Esophagus muscularis mucosa (tissue), 4 donors: ENCODE results near the gene LPAR2. TPM values are rescaled to one million over a fixed set of nuclear protein-coding genes. Genes with fewer than 3 reads are reported as not detected.
A peak's percentile ranks its signal among the peaks of the same experiment; 100 is the strongest.

Experiments used
- DNase-seq: peaks from one replicate; pipeline ENCODE4 v3.0.0-alpha.2; 2017; ENCODE audit errors: extremely low spot score
- H3K27ac ChIP-seq, 4 donors: fragments of 200-600 bp; sonication (generic); replicated peaks in 1 of 4; 1 replicate in 3 of 4; 2 replicates in 1 of 4; pipeline ENCODE4 v1.5.1; 2016 to 2019; ENCODE audit warnings: mild to moderate bottlenecking in 1 of 4
- H3K27me3 ChIP-seq, 4 donors: fragments of 200-600 bp; sonication (generic); one replicate each; pipeline versions ENCODE4 v1.5.1 to v1.6.0; 2016 to 2019
- H3K36me3 ChIP-seq, 4 donors: fragments of 200-600 bp; sonication (generic); one replicate each; pipeline ENCODE4 v1.5.1; 2016 to 2019
- H3K4me1 ChIP-seq, 4 donors: fragments of 200-600 bp; sonication (generic); one replicate each; pipeline ENCODE4 v1.5.1; 2016 to 2019
- H3K4me3 ChIP-seq, 4 donors: fragments of 200-600 bp; sonication (generic); 1 replicate in 2 of 4; 2 replicates in 2 of 4; pipeline ENCODE4 v1.5.1; 2016 to 2019; ENCODE audit warnings: mild to moderate bottlenecking in 4 of 4, moderate library complexity in 1 of 4
- H3K9me3 ChIP-seq, 4 donors: fragments of 200-600 bp; sonication (generic); 1 replicate in 3 of 4; 2 replicates in 1 of 4; pipeline ENCODE4 v1.5.1; 2016 to 2019
- CTCF ChIP-seq, 3 experiments: fragments of 200-600 bp in 2 of 3; fragments of 450-650 bp in 1 of 3; sonication (generic) in 2 of 3; IDR thresholded peaks; one replicate each; pipeline ENCODE4 v1.5.1; 2017 to 2019; ENCODE audit warnings: antibody characterized with exemption in 3 of 3, mild to moderate bottlenecking in 2 of 3, moderate library complexity in 1 of 3
- EP300 ChIP-seq: sonication (generic); formaldehyde crosslinking; IDR thresholded peaks from one replicate; pipeline ENCODE4 v1.6.1; 2017; ENCODE audit warnings: antibody characterized with exemption
- POLR2A ChIP-seq: fragments of 450-650 bp; IDR thresholded peaks from one replicate; pipeline ENCODE4 v1.6.1; 2017; ENCODE audit warnings: antibody characterized with exemption, moderate library complexity, mild to moderate bottlenecking, low read depth
- POLR2AphosphoS5 ChIP-seq, 2 donors: sonication (generic); formaldehyde crosslinking; IDR thresholded peaks; one replicate each; pipeline ENCODE4 v1.6.1; 2017; ENCODE audit warnings: antibody characterized with exemption in 2 of 2
- WGBS: methylation state at CpG from one replicate; pipeline ENCODE4 v1.1.5; 2018; 5-methylcytosine and 5-hydroxymethylcytosine counted together
- intact Hi-C: fragments of 100-400 bp; cut with DNase I; formaldehyde crosslinking; loops from one replicate; pipeline ENCODE4 v1.15.1; 2023
- total RNA-seq, 4 donors: library from RNA; depleted of rRNA; stranded (reverse); fragments of >200 nt; gene quantifications; one replicate each; pipeline versions ENCODE4 v1.1.0 to v1.2.1, GENCODE V29; 2016

The LPAR2 gene
- total RNA-seq, 4 donors from 2014 or later: 0.69 to 2.7 (median 1.0) TPM

GRCh38 chr19:19628501-19629134 is 598 bp upstream of the LPAR2 start:
- Histone ChIP-seq H3K4me3 (peak overlapping the region; percentile 49 to 63 (median 51)), H3K36me3 (peaks cover 0 to 6% (median 3%) of the 10 kb centered on the region in 4 donors), H3K4me1 (peaks cover 14 to 19% (median 17%) of the 10 kb centered on the region in 4 donors), H3K27ac (no peak overlapping the region), H3K27me3 (peaks cover 0 to 33% (median 10%) of the 10 kb centered on the region in 4 donors), H3K9me3 (no peaks in the 10 kb centered on the region)
- WGBS: 32% methylated on average over 28 of the region's 51 CpGs
- no peak for DNase-seq
- intact Hi-C loops: no loop called here
- TF ChIP-seq EP300 (no peak), POLR2AphosphoS5 (IDR thresholded peaks at IDR 0.05) (no peak), CTCF (IDR thresholded peaks at IDR 0.05) (no peak), POLR2A (no peak)

GRCh38 chr19:19626516-19627472 is 1.2 kb downstream of the LPAR2 start:
- intact Hi-C loops: no loop called here
- Histone ChIP-seq H3K27ac (no peak overlapping the region), H3K4me1 (peaks cover 14 to 19% (median 17%) of the 10 kb centered on the region in 4 donors), H3K4me3 (no peak overlapping the region), H3K9me3 (no peaks in the 10 kb centered on the region), H3K27me3 (peaks cover 0 to 33% (median 10%) of the 10 kb centered on the region in 4 donors), H3K36me3 (peaks cover 0 to 5% (median 2%) of the 10 kb centered on the region in 4 donors)
- TF ChIP-seq POLR2A (no peak), EP300 (no peak), CTCF (IDR thresholded peaks at IDR 0.05) (no peak), POLR2AphosphoS5 (IDR thresholded peaks at IDR 0.05) (no peak)
- no peak for DNase-seq
- 95% methylated on average over 28 of the region's 48 CpGs for WGBS

GRCh38 chr19:19624032-19624570 is 3.9 kb downstream of the LPAR2 start:
- peaks cover 0 to 33% (median 10%) of the 10 kb centered on the region in 4 donors for H3K27me3 ChIP-seq
- intact Hi-C loops: no loop called here
- WGBS: 88% methylated on average over 16 of the region's 19 CpGs

GRCh38 chr19:19623383-19623782 is 4.6 kb downstream of the LPAR2 start:
- Histone ChIP-seq H3K27ac (no peak overlapping the region), H3K4me3 (no peak overlapping the region), H3K27me3 (peaks cover 5 to 34% (median 7%) of the 10 kb centered on the region in 4 donors), H3K4me1 (peaks cover 10 to 22% (median 21%) of the 10 kb centered on the region in 4 donors), H3K36me3 (no peaks in the 10 kb centered on the region), H3K9me3 (no peaks in the 10 kb centered on the region)
- TF ChIP-seq CTCF (IDR thresholded peaks at IDR 0.05): no peak
- TF ChIP-seq POLR2AphosphoS5 (IDR thresholded peaks at IDR 0.05): no peak
- no peak for TF ChIP-seq EP300
- TF ChIP-seq POLR2A: no peak
- intact Hi-C loops: no loop called here
- 78% methylated on average over 5 of the region's 5 CpGs for WGBS
- DNase-seq: no peak

More at GRCh38 chr19:19624032-19624570, 3.9 kb downstream of the LPAR2 start:
- Histone ChIP-seq H3K4me1 (peaks cover 14 to 20% (median 19%) of the 10 kb centered on the region in 4 donors), H3K9me3 (no peaks in the 10 kb centered on the region), H3K4me3 (no peak overlapping the region), H3K36me3 (no peaks in the 10 kb centered on the region), H3K27ac (no peak overlapping the region)
- DNase-seq: no peak
- no peak for TF ChIP-seq POLR2A
- no peak for TF ChIP-seq EP300
- TF ChIP-seq CTCF (IDR thresholded peaks at IDR 0.05): no peak
- no peak for TF ChIP-seq POLR2AphosphoS5 (IDR thresholded peaks at IDR 0.05)
